ENCODE measurements around the gene WNT7A.

DNA sequence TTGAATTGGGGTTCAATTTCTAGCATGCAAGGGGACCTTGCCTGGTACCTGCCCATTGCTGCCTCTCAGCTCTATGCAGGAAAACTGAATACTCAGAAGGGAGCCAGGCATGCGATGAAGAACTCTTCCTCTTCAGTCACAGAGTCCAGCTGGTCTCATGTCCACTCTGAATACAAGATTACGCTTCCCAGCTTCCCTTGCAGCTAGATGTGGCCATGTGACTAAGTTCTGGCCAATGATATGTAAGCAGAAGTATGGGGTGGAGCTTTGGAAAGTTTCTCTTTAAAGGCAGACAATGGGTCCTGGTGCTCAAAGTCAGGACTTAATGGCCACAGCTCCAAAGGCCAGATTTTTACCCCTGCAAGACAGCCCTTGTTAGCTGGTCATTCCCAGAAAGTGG, 9.0 kb downstream of the WNT7A start:
- TF ChIP-seq POLR2A (IDR thresholded peaks at IDR 0.05) (no peak), POLR2AphosphoS5 (IDR thresholded peaks at IDR 0.05) (no peak)

All from stomach (tissue), 4 donors.